G401 (cell line): Measurements from ENCODE around the gene ADAMTS2. TPM values are rescaled to one million over a fixed set of nuclear protein-coding genes. Genes with fewer than 3 reads are reported as not detected.

Experiments
- DNase-seq: peaks from one replicate; pipeline ENCODE4 v3.0.0-alpha.2; 2015; ENCODE audit warnings: low spot score
- in situ Hi-C: cut with HindIII; loops from 2 replicates; pipeline ENCODE4 v1.10.0; 2016; ENCODE audit warnings: low sequenced_read_pairs, mixed read lengths
- total RNA-seq: library from RNA; depleted of rRNA; stranded (reverse); fragments of >200 nt; shearing (Covaris generic); gene quantifications from 2 replicates; pipeline ENCODE4 v1.2.3, GENCODE V29; 2014

Gene ADAMTS2
- total RNA-seq, 1 experiment from 2014 or later = not detected

DNA sequence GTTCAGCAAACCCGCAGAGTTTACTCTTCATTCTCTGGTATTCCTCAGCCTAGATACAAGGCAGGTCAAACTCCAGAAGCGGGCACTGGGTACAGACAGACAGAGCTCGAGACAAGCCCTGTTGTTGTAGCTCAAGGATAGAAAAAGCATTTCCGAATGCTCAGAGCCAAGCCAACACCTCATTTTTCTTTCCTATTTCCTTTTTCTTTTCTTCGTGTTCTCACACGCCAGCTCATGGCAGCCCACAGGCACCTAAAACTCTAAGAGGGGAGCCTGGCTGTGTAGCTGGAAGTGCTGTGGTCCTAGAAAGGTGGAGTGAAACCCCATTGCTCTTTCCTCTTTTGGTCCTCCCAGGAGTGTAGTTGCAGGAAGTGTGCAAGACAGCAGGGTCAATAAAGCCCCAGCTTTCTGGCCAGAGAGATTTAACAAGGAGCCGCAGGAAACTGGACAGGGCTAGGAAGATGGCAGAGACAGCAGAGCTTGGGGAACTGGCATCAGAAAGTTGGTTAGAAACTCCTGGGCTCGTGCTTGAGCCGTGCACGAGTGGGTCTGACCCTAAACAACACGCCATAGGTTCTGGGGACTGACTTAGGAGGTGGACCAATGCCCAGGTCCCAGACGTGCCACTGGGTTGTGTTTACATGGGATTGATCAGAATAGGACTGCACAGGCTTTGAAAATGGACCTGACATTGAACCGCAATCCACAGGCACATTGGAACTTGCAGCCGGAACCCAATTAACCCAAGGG, 41.6 kb downstream of the ADAMTS2 start:
- in situ Hi-C loops = no loop called here

DNA sequence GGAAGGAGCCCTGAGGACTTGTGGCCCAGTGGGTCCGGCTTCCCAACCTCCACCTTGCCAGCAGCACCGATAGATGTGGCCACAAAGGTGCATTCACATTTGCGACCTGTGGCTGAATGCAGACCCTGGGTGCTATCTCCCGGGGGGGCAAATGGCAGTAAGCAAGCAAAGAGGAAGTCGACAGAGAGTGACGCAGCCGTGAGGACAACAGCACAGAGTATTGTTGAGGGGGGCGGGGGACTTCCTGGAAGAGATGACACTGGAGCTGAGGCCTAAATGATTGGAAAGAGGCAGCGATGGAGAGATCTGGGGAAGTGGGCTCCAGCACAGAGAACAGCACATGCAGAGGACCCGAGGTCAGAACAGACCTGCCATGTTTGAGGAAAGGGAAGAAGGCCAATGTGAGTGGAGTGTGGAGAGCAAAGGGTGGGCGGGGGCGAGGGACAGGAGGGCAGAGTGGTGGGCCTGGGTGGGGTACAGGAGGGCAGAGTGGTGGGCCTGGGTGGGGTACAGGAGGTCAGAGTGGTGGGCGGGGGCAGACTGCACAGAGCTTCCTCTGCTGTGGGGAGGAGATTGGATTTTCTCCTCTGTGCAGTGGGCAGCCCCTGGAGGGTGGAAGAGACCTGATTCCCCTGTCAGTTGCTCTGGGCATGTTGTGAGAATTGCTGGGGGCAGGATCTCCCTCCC, 42.6 kb downstream of the ADAMTS2 start:
- no peak for DNase-seq
- in situ Hi-C loops = no loop called here

More for the DNA sequence above, 41.6 kb downstream of the ADAMTS2 start:
- DNase-seq = no peak

DNA sequence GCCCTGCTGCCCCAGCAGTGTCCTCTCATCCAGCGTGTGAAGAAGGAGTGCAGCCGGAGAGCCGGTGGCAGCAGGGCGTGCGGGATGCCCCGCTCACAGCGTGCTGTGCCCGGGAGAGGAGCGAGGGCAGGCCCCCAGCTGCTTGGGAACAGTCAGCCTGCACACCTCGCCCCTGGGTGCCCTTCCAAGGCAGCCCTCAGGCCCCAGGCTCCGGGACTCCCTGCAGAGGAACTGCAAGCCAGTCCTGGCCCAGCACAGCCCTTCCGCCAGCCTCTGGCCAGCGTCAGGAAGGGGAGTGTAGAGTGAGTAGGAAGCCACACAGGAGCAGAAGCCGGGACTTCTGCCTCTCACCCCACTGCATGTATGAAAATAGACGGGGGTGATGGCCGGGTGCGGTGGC, 43.5 kb downstream of the ADAMTS2 start:
- in situ Hi-C loops = no loop called here
- no peak for DNase-seq

DNA sequence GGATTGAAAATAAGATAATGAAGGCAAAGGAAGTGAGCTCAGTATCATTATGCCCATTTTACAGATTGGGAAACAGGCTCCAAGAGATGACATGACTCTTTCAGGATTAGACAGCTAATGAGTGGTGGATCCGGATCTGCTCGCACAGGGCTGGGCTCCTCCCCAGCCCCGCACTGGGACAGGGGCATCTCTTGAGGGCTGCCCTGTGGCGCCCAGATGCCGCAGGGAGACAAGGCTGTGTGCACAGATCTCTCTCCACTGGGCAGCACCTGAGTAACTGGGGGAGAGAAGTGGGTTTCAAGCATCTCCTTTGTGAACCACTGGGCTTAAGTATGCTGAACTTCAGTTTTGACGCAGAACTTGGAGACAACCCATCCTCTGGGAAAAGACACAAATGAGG, 43.9 kb downstream of the ADAMTS2 start:
- in situ Hi-C loops = no loop called here
- DNase-seq = no peak

DNA sequence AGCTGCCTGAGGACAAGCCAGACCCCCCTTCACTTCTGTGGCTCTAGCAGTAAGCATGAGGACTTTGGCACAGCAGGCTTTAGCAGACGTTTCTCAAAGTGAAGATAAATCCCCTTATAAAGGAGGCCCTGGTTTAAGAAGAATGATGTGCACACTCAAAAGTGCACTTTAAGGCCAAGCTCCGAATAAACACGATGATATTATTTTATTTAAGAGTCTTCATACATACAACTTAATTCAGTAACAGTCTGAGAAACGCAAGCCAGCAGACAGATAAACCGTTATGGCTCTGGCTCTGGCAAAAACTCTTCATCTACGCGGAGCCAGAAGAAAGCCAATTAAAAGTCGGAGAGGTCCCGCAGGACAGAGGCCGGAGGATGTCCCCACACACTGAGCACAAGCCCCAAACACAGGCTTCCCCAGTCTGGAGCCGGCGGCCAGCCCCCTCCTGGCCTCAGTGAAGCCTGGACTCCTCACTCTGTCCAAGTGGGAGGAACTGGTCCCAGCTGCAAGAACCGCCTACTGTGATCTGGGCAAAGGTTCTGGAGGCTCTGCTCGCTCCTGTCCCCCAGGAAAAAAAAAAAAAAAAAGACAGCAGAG, 44.6 kb downstream of the ADAMTS2 start:
- in situ Hi-C loops = no loop called here
- no peak for DNase-seq

DNA sequence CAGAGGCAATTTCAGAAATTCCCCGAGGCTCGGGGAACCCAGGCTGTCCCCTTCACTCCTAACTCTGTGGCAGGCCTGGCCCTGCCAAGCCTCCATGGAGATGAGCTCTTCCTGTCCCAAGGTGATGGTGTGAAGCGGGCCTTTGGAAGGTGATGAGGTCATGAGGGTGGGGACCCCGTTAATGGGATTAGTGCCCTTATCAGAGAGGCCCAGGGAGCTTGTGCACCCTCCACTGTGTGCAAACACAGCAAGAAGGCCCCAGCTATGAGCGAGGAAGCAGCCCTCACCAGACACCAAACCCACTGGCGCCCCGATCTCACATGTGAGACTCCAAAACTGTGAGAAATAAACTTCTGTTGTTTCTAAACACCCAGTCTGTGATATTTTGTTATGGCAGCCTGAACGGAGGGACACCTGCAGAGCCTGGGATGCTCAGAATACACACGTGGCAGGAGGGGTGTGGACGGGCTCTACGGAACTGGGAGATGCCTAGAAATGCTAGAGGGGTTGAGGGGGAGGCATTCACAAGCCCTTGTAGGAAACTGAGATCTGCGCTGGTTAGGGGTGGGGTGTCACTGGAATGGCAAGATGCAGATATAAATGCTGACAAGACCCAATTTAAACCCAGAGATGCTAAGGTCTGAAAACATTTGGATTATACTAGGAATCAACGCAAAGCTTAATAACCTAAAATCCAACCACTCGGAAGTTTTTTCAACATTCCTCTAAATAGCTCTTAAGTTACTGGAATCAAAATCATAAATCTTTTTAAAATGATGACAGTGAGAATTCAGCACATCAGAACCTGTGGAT, 46.9 kb downstream of the ADAMTS2 start:
- in situ Hi-C loops = no loop called here
- DNase-seq = no peak

DNA sequence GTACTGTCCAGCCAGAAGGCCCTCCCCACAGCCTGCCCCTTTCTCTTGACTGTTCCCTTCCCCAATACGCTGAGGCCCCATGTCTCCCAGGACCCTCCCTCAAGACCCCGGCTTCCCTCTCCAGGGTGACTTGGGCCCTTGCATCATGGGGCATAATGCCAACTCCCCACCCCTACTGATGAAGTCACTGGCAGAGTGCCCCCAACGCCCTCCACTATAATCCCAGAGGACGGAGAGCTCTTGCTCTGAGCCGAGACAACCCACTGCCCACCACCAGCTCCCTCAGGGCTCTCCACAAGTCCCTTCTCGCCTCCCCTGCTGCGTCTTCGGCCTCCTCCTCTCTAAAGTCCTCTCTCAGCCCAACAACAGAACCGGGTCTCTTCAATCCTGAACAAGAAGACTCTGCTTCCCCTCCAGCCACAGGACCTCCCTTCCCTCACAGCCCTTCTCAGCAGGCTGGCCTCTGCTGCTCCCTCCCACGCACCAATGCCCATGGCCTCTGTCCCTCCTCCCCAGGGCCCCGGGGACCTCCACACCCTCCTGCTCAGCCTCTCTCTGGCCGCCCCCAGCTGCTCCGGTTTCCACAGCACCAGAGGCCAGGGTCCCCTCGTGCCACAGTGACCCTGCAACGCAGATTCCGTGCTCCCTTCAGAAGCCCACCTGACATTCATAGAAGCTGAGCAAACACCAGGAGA, 47.6 kb downstream of the ADAMTS2 start:
- in situ Hi-C loops = no loop called here
- DNase-seq = no peak

DNA sequence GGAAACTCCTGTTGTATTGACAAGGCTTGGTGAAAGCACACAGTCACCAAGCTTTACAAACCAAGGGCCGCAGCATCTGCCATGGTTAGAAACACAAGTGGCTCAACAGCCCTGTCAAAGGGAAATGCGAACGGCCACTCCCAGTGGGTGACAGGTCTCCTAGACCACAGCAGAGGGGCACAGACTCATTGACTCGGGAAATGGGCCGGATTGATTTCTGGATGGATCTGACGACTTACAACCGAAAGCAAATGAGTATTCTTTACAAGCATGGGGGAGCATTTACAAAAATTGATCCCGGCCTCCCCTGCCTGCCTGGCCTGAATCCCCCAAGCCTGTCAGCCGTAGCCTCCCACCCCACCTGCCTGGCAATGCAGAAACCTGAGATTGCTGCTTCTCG, 48.2 kb downstream of the ADAMTS2 start:
- in situ Hi-C loops = no loop called here
- DNase-seq = no peak

DNA sequence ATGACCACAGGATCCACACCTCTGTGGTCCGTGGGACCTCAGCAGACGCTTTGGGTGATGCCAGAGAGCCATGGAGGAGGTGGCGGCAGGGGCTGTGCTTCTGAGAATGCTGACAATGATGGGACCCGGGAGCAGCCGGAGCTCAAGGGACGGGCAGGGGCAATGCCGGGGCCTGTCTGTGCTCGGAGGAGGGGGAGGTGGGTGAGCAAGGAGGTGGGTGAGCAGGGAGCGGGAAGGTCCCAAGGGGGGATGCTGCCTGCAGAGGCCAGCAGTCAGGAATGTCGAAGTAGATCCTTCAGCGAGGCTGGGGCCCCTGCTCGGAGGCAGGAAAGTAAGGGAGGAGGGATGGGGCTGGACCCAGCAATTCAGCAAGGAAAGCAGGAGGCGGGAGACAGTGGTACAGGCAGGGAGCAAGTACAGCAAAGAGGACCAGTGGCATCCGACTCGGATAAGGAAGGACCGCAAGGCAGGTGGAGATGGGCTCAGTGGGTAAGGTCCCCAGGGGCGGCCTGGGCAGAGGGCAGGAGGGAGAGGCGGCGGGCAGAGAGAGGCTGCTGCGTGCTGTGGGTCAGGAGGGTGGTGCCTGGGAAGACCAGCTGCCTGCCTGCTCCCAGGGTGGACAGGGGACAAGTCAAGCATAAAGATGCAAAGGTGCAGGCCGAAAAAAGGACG, 49.0 kb downstream of the ADAMTS2 start:
- in situ Hi-C loops = no loop called here

DNA sequence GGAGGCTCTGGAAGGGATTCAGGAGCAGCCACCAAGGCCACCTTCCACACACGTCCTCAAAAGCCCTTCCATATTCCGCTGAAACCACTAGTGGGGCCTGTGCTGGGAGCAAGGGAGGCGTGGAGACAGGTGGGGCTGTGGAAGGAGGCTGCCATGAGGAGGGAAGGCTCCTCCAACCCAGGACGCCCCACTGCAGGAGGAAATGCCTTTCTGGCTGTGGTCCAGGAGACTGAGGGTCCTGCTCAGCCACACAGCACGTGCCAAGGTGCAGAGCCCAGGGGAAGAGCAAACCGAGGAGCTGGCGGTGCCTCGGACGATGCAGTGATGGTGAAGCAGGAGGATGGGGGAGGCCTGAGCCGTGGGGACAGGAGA, 49.5 kb downstream of the ADAMTS2 start:
- no peak for DNase-seq
- in situ Hi-C loops = no loop called here

More for the DNA sequence above, 49.0 kb downstream of the ADAMTS2 start:
- no peak for DNase-seq

DNA sequence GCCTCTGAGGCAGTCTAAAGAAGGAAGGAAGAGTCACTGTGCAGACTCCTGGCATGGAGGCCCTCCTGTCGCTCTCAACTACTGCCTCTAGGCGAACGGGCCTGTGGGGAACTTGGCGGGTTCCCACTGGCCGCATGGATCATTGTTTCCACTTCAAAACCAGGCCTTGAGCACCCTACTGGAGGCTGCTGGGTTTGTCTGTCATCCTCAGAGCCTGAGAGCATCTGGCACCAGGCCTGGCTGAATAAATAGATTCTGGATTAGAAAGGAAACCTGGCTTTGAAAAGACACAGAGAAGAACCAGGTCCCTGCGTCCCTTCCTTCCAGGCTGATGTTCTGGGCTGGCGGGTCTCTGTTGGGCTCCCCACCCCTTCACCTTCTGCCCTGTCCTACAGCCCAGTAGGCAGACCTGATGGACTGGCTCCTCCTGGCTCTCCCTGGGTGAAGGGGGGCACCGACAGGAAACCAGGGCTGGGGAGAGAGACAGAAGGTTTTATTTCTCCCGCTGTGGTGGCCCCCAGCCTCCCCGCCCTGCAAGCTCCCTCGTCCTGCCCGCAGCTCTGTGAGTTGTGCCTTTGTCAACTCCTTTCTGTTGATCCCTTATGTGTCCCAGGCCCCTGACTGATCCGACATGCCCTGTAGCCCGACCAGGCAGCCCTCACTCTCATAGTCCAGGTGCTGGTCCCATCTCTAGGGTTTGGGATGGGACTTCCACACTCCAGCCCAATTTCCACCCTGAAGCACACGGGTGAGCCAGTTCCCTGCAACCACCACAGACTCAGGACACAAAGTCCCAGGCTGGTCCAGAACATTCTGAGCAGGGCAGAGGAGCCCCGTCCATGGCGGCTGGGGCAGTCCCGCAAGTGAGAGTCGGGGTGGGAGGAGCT, 50.1 kb downstream of the ADAMTS2 start:
- in situ Hi-C loops = no loop called here
- DNase-seq = no peak

DNA sequence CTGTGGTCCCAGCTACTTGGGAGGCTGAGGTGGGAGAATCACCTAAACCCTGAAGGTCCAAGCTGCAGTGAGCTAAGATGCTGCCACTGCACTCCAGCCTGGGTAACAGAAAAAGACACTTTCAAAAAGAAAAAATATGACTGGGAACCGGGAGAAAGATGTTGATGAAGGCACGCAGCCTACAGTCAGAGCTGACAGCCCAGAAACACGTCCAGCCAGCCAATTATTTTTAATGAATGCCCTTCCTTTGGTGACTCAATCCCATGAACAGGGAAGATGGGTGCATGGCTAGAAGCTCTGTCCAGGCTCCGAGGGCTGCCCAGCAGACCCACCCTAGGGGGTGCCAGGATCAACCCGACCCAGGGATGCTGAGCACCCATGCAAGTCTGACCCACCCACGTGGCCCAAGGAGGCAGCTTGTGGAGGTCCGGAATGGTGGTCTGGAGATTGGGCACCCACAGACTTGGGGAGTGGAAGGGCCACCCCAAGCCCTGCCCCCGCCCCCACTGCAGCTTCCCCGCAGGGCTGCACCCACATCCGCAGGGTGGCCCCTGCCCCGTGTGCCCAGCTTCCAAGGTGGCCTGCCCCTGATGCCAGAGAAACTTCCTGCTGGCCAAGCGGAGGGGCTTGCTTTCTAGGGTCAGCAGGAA, 51.0 kb downstream of the ADAMTS2 start:
- in situ Hi-C loops = no loop called here
- no peak for DNase-seq

DNA sequence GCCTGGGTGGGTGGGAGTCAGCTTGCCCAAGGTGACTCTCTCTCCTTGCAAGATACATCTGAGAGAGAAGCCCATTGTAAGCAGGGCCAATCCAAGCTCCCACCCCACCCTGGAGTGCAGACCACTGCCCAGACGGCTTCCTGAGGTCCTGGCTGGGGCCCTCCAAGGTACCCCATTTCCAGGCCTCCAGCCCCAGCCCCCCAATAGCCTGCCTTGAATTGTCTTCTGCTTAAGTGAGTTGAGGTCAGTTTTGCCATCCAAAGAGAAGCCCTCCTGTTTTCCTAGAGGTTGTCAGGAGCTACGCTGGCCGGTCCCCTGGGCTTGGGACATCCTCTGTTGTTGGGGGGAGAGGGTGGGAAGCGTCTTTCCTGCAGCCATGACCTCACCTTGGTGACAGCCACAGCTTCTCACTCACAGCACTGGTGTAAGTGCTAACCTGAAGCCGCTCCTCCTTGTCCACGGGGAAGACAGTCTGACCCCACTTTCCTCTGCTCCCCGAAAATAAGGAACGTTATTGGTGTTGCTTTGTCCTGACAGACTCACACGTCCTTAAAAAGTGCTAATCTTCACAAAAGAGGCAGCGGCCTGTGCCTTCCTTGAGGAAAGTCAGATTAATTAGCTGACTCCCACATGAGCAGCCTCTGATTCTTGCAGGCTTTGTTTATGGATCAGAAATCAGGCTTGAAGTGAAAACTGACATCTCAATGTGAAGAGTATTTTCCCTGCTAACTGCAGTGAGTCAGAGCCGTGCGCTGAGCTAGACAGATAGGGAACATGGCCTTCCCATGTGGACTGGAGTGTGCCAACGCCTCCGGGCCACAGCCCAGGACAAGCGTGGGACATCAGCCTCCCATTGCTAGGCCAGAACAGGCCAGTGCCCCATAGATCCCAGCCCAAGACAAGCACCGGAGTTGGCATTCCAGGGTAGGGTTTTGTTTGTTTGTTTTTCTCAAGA, 52.3 kb downstream of the ADAMTS2 start:
- DNase-seq = no peak
- in situ Hi-C loops = no loop called here

DNA sequence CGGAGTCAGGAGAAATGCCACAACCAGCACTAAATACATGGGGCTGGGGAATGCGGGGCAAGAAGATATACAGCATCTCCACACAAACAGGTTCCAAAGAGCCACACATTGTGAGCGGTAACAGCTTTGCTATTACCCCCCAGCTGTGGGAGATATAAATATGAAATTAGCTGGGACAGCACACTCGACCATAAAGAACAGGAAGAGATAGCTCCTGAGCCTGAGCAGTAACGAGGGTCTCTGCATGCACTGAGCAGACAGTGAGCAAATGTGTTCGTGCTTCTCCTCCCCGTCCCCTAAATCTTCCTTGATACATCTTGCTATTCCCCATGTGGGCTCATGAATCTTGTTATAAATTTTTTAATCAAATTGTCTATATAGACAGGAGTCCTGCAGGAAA, 53.1 kb downstream of the ADAMTS2 start:
- in situ Hi-C loops = no loop called here
- no peak for DNase-seq

DNA sequence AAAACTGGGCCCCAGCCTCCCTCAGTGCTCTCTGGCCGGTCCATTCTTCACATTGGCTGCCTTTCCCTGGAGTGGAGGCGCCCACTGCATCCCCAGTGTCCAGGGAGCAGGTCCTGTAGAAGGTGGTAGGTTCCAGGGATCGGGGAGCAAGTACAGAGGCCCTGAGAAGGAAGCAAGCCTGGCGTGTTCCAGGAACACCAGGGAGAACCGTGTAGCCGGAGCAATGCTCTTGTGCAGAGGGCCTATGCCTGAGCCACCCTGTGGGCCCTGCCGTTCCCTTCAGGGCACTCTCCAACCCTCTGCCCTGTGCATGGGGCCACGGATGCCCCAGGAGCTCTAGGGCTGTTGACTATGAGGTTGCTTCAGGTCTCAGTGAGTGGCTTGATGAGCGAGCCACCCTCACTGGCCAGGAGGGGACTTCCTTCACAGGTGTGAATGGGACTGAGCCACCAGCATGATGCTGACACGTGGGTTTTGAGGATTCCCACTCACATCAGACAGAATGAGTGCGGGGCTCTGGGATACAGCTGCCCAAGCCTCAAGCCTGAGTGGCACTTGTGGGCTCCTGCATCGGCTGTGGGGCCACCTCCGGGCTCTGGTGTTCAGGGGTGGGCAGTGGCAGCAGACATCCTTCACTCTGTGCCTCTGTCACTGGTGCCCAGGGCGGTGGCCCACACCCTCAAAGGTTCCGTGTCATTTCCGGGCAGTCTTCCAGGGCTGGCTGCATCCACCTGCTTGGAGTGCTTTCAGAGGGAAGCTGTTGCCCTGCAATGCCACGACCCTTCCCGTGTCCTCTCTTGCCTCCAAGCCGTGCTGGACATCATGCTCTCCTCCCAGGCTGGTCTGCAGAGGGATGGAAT, 54.4 kb downstream of the ADAMTS2 start:
- in situ Hi-C loops = no loop called here
- DNase-seq = no peak
